ENCODE results near the gene NUDC.
"Not testable (repeated sequence)": the region's sequence is repeated elsewhere in the genome, so short reads cannot be mapped to it uniquely, and the experiment has no call there.

NUDC gene

DNA sequence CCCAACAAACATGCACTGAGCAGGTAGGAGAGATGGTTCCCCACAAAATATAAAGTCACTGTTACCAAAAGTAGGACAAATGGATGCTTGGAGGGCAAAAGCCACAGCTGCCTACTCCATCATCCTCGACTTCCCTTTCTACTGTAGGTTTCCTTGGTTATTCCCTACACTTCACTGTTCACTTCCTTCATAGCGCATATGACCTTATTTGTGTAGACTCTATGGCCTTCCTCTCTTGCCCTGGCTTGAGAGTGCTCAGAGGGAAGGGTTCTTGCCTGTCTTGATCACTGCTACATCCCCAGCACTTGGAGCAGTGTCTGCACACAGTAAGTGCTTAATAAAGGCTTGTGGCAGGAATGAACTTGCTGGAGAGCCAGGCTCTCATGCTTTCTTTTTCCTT, 57.4 kb downstream of the NUDC start:
- Mint-ChIP-seq H3K9me3 (no peaks in the 10 kb centered on the region), H3K4me3 (no peak overlapping the region), H3K36me3 (ENCODE audit: low read depth) (no peaks in the 10 kb centered on the region), H3K27me3 (ENCODE audit: low read depth, poor library complexity) (peaks cover 23% of the 10 kb centered on the region), H3K4me1 (no peaks in the 10 kb centered on the region), H3K27ac (no peak overlapping the region)
- no peak for DNase-seq
- TF ChIP-seq, protein P1, sequence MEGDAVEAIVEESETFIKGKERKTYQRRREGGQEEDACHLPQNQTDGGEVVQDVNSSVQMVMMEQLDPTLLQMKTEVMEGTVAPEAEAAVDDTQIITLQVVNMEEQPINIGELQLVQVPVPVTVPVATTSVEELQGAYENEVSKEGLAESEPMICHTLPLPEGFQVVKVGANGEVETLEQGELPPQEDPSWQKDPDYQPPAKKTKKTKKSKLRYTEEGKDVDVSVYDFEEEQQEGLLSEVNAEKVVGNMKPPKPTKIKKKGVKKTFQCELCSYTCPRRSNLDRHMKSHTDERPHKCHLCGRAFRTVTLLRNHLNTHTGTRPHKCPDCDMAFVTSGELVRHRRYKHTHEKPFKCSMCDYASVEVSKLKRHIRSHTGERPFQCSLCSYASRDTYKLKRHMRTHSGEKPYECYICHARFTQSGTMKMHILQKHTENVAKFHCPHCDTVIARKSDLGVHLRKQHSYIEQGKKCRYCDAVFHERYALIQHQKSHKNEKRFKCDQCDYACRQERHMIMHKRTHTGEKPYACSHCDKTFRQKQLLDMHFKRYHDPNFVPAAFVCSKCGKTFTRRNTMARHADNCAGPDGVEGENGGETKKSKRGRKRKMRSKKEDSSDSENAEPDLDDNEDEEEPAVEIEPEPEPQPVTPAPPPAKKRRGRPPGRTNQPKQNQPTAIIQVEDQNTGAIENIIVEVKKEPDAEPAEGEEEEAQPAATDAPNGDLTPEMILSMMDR (IDR thresholded peaks at IDR 0.05), result no peak

DNA sequence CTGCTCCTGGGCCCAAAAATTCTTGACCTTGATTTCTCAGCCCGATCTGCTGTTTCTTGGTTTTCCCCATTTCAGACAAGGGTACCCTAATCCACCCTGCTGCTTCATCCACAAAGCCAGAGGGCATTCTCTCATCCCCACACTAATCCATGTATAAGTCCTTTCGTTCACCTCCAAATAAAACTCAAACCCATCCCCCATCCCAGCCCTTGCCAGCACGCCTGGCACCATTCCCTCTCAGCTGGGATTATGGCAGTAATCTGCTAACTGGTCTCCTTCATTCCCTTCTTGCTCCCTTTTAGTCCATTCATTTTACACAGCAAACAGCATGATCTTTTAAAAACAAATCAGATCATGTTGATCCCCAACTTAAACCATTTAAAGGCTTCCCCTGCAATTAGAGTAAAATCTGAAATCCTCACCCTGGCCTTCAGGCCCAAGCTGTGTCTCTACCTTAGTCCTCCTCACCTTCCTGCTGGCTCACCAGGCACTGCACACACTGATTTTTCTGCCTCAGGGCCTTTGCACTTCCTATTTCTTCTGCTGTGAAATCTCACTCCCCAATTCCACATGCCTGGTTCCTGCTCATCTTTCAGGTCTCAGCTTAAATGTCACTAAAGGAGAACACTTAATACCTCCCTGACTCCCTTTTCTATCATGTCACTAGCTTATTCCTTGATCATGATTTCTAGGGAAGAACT, 59.8 kb downstream of the NUDC start:
- H3K4me3 Mint-ChIP-seq, result no peak overlapping the region
- peaks cover 45% of the 10 kb centered on the region for H3K27me3 Mint-ChIP-seq (ENCODE audit: low read depth, poor library complexity)

DNA sequence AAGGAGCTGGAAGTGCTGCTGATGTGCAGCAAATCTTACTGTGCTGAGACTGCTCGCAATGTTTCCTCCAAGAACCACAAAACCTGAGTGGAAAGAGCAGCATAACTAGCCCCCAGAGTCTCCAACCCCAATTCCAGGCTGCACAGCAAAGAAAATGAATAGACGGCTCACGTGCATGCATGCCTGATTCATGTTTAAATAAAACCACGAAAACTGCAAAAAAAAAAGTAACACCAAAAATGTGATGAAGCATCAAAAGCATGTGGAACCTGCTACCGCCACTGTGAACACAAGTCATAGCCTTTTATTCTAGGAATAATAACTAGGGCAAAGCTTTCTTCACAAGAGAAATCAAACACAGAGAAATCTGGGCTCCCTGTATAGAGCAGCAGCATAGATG, 62.3 kb downstream of the NUDC start:
- H3K27ac Mint-ChIP-seq, result no peak overlapping the region

More for the DNA sequence above, 59.8 kb downstream of the NUDC start:
- no peak for DNase-seq
- H3K27ac Mint-ChIP-seq, result peak overlapping the region; percentile 14
- TF ChIP-seq, protein P1 (IDR thresholded peaks at IDR 0.05), result no peak
- no peaks in the 10 kb centered on the region for H3K36me3 Mint-ChIP-seq (ENCODE audit: low read depth)
- no peaks in the 10 kb centered on the region for H3K4me1 Mint-ChIP-seq
- no peaks in the 10 kb centered on the region for H3K9me3 Mint-ChIP-seq

DNA sequence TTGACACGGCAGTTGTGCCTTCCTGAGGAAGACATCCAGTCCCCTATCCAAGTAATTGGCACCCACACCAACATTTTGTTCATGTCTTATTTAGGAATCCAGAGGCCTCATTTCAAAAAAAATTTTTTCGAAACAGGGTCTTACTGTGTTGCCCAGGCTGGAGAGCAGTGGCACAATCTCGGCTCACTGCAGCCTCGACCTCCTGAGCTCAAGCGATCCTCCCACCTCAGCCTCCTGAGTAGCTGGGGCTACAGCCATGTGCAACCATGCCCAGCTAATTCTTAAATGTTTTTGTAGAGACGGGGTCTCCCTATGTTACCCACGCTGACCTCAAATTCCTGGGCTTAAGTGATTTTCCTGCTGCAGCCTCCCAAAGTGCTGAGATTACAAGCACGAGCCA, 62.7 kb downstream of the NUDC start:
- DNase-seq, result no peak
- H3K36me3 Mint-ChIP-seq (ENCODE audit: low read depth), result no peaks in the 10 kb centered on the region

More for the DNA sequence above, 62.3 kb downstream of the NUDC start:
- Mint-ChIP-seq H3K27me3 (ENCODE audit: low read depth, poor library complexity) (peaks cover 60% of the 10 kb centered on the region), H3K36me3 (ENCODE audit: low read depth) (no peaks in the 10 kb centered on the region), H3K4me3 (no peak overlapping the region), H3K9me3 (no peaks in the 10 kb centered on the region), H3K4me1 (no peaks in the 10 kb centered on the region)
- TF ChIP-seq, protein P1 (IDR thresholded peaks at IDR 0.05), result no peak
- DNase-seq, result no peak

DNA sequence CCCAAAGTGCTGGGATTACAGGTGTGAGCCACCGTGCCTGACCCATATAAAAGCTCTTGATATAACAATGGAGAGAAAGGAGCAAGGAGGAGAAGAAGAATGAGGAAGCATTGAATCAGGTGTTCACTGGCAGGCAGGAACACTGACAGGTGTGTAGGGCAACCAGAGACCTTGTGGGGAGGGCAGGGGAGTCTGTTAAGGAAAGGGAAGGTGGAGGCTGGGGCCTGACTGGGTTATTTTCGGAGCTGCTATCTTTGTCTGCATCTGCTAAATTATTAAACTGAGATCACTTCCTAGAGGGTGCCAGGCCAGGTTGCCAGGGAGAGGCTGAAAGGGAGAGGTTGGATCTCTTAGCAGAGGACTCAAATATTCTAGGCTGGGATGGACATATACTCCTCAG, 65.1 kb downstream of the NUDC start:
- TF ChIP-seq, protein P1 (IDR thresholded peaks at IDR 0.05), result no peak
- Mint-ChIP-seq H3K27me3 (ENCODE audit: low read depth, poor library complexity) (peaks cover 77% of the 10 kb centered on the region), H3K4me1 (peaks cover 14% of the 10 kb centered on the region), H3K4me3 (no peak overlapping the region), H3K9me3 (no peaks in the 10 kb centered on the region), H3K27ac (no peak overlapping the region), H3K36me3 (ENCODE audit: low read depth) (no peaks in the 10 kb centered on the region)
- no peak for DNase-seq

More for the DNA sequence above, 62.7 kb downstream of the NUDC start:
- no peak overlapping the region for H3K27ac Mint-ChIP-seq
- no peak overlapping the region for H3K4me3 Mint-ChIP-seq
- H3K4me1 Mint-ChIP-seq, result no peaks in the 10 kb centered on the region
- TF ChIP-seq, protein P1 (IDR thresholded peaks at IDR 0.05), result no peak
- peaks cover 61% of the 10 kb centered on the region for H3K27me3 Mint-ChIP-seq (ENCODE audit: low read depth, poor library complexity)
- H3K9me3 Mint-ChIP-seq, result no peaks in the 10 kb centered on the region

DNA sequence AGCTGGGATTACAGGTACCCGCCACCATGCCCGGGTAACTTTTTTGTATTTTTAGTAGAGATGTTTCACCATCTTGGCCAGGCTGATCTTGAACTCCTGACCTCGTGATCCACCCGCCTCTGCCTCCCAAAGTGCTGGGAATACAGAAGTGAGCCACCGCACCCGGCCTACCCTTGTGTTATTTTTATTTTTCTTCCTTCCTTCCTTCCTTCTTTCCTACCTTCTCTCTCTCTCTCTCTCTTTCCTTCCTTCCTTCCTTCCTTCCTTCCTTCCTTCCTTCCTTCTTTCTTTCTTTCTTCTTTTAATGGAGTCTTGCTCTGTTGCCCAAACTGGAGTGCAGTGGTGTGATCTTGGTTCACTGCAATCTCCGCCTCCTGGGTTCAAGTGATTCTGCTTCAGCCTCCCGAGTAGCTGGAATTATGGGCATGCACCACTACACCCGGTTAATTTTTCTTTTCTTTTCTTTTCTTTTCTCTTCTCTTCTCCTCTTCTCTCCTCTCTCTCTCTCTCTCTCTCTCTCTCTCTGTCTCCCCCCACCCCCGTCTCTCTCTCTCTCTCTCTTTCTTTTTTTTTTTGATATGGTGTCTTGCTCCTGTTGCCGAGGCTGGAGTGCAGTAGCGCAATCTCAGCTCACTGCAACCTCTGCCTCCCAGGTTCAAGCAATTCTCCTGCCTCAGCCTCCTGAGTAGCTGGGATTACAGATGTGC, 68.0 kb downstream of the NUDC start:
- H3K9me3 Mint-ChIP-seq; H3K36me3 Mint-ChIP-seq (ENCODE audit: low read depth); H3K4me3 Mint-ChIP-seq; H3K27ac Mint-ChIP-seq; DNase-seq: not testable (repeated sequence)
- peaks cover 17% of the 10 kb centered on the region for H3K4me1 Mint-ChIP-seq
- peaks cover 79% of the 10 kb centered on the region for H3K27me3 Mint-ChIP-seq (ENCODE audit: low read depth, poor library complexity)
